ENCODE measurements around the gene LRRK1. TPM values are rescaled to one million over a fixed set of nuclear protein-coding genes. Genes with fewer than 3 reads are reported as not detected.

The LRRK1 gene
- total and polyA plus RNA-seq, 2 donors = 3.4 to 6.7 TPM

DNA sequence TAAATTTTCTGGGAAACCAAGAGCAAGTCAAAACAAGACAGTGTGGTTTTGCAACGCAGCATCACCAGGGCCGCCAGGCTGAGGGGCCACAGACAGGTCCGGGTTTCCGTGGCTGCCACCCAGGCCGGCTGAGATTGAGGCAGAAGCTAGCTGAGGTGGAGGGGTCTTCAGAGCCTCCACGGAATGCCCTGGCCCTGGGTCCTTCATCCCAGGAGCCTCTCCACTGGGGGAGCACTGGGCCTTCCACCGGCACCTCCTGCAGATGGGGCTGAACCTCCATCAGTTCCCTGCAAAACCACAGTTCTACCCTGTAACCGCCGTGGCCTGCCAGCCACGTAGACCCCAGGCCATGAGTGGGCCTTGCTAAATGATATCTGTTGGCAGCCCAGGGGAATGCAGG lies 180.0 kb downstream of the LRRK1 start:
- Histone ChIP-seq H3K9me3 (ENCODE audit: control insufficient read depth in 2 of 2, insufficient read depth in 1 of 2, low read length in 1 of 2) (peaks cover 0 to 11% of the 10 kb centered on the region in 2 donors), H3K27me3 (ENCODE audit: control insufficient read depth in 2 of 2, insufficient read depth in 1 of 2, low read length in 1 of 2) (no peaks in the 10 kb centered on the region), H3K4me3 (ENCODE audit: low read length in 2 of 2) (no peak overlapping the region), H3K36me3 (ENCODE audit: control insufficient read depth in 2 of 2, insufficient read depth in 2 of 2, low read length in 1 of 2) (no peaks in the 10 kb centered on the region), H3K27ac (ENCODE audit: low read depth in 1 of 2, low read length in 1 of 2) (no peak overlapping the region), H3K4me1 (ENCODE audit: control insufficient read depth in 2 of 2, insufficient read depth in 2 of 2, low read length in 2 of 2) (peaks cover 6 to 8% of the 10 kb centered on the region in 2 donors)
- WGBS = 83% methylated on average over 10 of the region's 10 CpGs
- DNase-seq (ENCODE audit: low read depth in 6 of 9, low spot score in 9 of 9) = no peak

DNA sequence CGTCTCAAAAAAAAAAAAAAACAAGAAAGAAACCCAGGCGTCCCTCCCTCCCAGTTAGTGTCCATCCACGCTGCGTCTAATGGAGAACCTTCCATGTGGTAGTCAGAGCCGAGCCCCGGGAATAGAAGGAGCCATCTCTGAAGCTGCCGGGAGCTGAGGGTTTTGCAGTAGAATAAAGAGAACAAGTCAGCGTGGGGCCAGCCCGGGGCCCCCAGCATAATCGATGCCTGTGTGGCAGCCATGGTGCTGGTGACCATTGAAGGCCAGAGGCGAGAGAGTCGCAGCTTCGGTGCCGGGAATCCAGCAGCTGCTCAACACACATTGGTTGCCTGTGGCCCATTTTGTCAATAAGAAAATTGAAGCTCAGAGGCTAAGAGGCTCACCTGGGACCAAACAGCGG lies 181.0 kb downstream of the LRRK1 start:
- Histone ChIP-seq H3K4me1 (ENCODE audit: control insufficient read depth in 2 of 2, insufficient read depth in 2 of 2, low read length in 2 of 2) (peaks cover 5 to 8% of the 10 kb centered on the region in 2 donors), H3K9me3 (ENCODE audit: control insufficient read depth in 2 of 2, insufficient read depth in 1 of 2, low read length in 1 of 2) (peaks cover 0 to 11% of the 10 kb centered on the region in 2 donors), H3K27ac (ENCODE audit: low read depth in 1 of 2, low read length in 1 of 2) (no peak overlapping the region), H3K36me3 (ENCODE audit: control insufficient read depth in 2 of 2, insufficient read depth in 2 of 2, low read length in 1 of 2) (no peaks in the 10 kb centered on the region), H3K27me3 (ENCODE audit: control insufficient read depth in 2 of 2, insufficient read depth in 1 of 2, low read length in 1 of 2) (no peaks in the 10 kb centered on the region), H3K4me3 (ENCODE audit: low read length in 2 of 2) (no peak overlapping the region)
- no peak for DNase-seq (ENCODE audit: low read depth in 6 of 9, low spot score in 9 of 9)
- WGBS = 98% methylated on average over 15 of the region's 15 CpGs

DNA sequence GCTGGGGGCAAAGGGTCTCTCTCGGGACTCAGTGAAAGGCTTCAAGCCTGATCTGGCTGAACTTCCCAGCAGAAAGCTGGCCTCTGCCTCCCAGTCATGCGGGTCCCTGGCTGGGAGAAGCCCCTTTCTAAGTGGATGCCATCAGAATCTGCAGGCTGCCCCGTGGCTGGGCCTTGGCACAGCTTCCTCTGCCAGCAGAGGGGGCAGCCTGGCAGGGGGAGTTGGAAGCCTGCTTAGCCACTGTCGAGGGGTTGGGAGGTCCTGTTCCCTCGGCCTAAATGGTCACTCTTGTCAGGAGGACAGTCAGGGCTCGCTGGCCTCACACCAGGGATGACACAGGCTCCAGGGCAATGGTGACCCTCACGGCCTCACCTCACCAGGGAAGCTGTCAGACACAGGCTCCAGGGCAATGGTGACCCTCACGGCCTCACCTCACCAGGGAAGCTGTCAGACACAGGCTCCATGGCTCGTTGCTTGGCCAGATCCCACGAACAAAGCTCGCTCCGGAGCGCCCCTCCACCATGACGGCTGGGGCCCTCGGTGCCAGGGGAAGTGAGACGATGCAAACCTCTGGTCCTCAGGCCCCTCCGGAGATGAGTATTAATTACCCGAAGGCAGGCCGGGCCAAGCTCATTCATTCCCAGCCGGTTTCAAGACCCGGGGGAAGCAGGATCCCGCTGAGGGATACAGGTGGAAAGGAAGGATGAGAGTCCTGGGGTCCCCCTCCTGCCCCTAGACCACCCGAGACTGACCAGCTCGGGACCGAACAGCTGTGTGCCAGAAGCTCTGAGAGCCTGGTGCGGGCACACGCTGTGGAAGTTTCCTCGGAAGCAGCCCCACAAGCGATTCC lies 181.7 kb downstream of the LRRK1 start:
- 96% methylated on average over 29 of the region's 29 CpGs for WGBS

DNA sequence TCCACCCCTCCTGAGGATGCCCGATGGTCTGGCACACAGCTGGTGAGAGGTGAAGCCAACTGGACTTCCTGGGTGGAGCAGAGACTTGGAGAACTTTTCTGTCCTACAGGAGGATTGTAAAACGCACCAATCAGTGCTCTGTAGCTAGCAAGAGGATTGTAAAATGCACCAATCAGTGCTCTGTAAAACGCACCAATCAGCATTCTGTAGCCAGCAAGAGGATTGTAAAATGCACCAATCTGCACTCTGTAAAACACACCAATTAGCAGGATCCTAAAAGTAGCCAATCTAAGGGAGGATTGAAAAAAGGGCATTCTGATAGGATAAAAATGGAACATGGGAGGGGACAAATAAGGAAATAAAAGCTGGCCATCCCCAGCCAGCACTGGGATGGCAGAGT lies 182.5 kb downstream of the LRRK1 start:
- DNase-seq (ENCODE audit: low read depth in 6 of 9, low spot score in 9 of 9) = no peak
- Histone ChIP-seq H3K27me3 (ENCODE audit: control insufficient read depth in 2 of 2, insufficient read depth in 1 of 2, low read length in 1 of 2) (no peaks in the 10 kb centered on the region), H3K4me3 (ENCODE audit: low read length in 2 of 2) (no peak overlapping the region), H3K9me3 (ENCODE audit: control insufficient read depth in 2 of 2, insufficient read depth in 1 of 2, low read length in 1 of 2) (peaks cover 0 to 11% of the 10 kb centered on the region in 2 donors), H3K36me3 (ENCODE audit: control insufficient read depth in 2 of 2, insufficient read depth in 2 of 2, low read length in 1 of 2) (no peaks in the 10 kb centered on the region), H3K27ac (ENCODE audit: low read depth in 1 of 2, low read length in 1 of 2) (no peak overlapping the region), H3K4me1 (ENCODE audit: control insufficient read depth in 2 of 2, insufficient read depth in 2 of 2, low read length in 2 of 2) (peaks cover 5 to 8% of the 10 kb centered on the region in 2 donors)
- 99% methylated on average over 3 of the region's 3 CpGs for WGBS

More for the DNA sequence above, 181.7 kb downstream of the LRRK1 start:
- Histone ChIP-seq H3K4me1 (ENCODE audit: control insufficient read depth in 2 of 2, insufficient read depth in 2 of 2, low read length in 2 of 2) (peaks cover 5 to 8% of the 10 kb centered on the region in 2 donors), H3K4me3 (ENCODE audit: low read length in 2 of 2) (no peak overlapping the region), H3K9me3 (ENCODE audit: control insufficient read depth in 2 of 2, insufficient read depth in 1 of 2, low read length in 1 of 2) (peaks cover 0 to 11% of the 10 kb centered on the region in 2 donors), H3K36me3 (ENCODE audit: control insufficient read depth in 2 of 2, insufficient read depth in 2 of 2, low read length in 1 of 2) (no peaks in the 10 kb centered on the region), H3K27me3 (ENCODE audit: control insufficient read depth in 2 of 2, insufficient read depth in 1 of 2, low read length in 1 of 2) (no peaks in the 10 kb centered on the region), H3K27ac (ENCODE audit: low read depth in 1 of 2, low read length in 1 of 2) (no peak overlapping the region)
- DNase-seq (ENCODE audit: low read depth in 6 of 9, low spot score in 9 of 9) = no peak

DNA sequence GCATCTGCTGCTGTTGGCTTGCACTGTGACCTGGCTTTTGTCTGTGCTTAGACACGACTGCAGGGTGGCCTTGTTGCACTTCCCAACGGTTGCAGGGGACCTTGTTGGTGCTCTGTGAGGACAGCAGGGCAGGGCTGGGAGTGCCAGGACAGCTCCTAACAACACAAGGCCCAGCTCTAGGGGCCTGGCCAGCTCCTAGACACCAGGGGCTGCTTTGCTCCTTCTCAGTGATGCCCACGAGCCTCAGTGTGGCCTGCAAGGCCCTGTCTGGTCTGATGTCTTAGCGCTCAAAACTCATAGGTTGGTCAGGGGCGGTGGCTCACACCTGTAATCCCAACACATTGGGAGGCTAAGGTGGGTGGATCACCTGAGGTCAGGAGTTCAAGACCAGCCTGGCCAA lies 183.6 kb downstream of the LRRK1 start:
- Histone ChIP-seq H3K4me3 (ENCODE audit: low read length in 2 of 2) (no peak overlapping the region), H3K9me3 (ENCODE audit: control insufficient read depth in 2 of 2, insufficient read depth in 1 of 2, low read length in 1 of 2) (peaks cover 0 to 11% of the 10 kb centered on the region in 2 donors), H3K4me1 (ENCODE audit: control insufficient read depth in 2 of 2, insufficient read depth in 2 of 2, low read length in 2 of 2) (peaks cover 5 to 8% of the 10 kb centered on the region in 2 donors), H3K27ac (ENCODE audit: low read depth in 1 of 2, low read length in 1 of 2) (no peak overlapping the region), H3K36me3 (ENCODE audit: control insufficient read depth in 2 of 2, insufficient read depth in 2 of 2, low read length in 1 of 2) (no peaks in the 10 kb centered on the region), H3K27me3 (ENCODE audit: control insufficient read depth in 2 of 2, insufficient read depth in 1 of 2, low read length in 1 of 2) (no peaks in the 10 kb centered on the region)
- WGBS = 77% methylated on average over 5 of the region's 5 CpGs
- DNase-seq (ENCODE audit: low read depth in 6 of 9, low spot score in 9 of 9) = no peak

DNA sequence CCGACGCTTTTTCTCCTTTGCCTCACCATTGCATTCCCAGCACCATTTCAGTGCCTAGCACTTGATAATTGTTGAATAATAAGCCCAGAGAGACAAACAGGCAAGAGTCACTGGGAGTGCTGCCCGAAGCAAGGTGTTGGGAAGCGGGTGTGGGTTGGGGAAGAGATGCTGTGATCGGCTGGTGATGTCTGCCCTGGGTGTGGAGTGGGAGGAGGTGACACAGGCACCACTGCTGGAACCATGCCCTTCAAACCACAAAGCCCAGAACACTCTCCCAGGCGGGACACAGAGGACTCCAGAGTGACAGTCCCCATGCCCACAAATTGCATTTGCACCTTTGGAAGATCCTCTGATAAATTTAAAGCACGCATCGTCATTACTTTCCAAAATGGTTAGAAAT lies 184.4 kb downstream of the LRRK1 start:
- Histone ChIP-seq H3K4me3 (ENCODE audit: low read length in 2 of 2) (no peak overlapping the region), H3K4me1 (ENCODE audit: control insufficient read depth in 2 of 2, insufficient read depth in 2 of 2, low read length in 2 of 2) (peaks cover 5 to 8% of the 10 kb centered on the region in 2 donors), H3K36me3 (ENCODE audit: control insufficient read depth in 2 of 2, insufficient read depth in 2 of 2, low read length in 1 of 2) (no peaks in the 10 kb centered on the region), H3K9me3 (ENCODE audit: control insufficient read depth in 2 of 2, insufficient read depth in 1 of 2, low read length in 1 of 2) (peaks cover 0 to 18% of the 10 kb centered on the region in 2 donors), H3K27me3 (ENCODE audit: control insufficient read depth in 2 of 2, insufficient read depth in 1 of 2, low read length in 1 of 2) (no peaks in the 10 kb centered on the region), H3K27ac (ENCODE audit: low read depth in 1 of 2, low read length in 1 of 2) (no peak overlapping the region)
- DNase-seq (ENCODE audit: low read depth in 6 of 9, low spot score in 9 of 9) = no peak
- WGBS = 93% methylated on average over 8 of the region's 8 CpGs

DNA sequence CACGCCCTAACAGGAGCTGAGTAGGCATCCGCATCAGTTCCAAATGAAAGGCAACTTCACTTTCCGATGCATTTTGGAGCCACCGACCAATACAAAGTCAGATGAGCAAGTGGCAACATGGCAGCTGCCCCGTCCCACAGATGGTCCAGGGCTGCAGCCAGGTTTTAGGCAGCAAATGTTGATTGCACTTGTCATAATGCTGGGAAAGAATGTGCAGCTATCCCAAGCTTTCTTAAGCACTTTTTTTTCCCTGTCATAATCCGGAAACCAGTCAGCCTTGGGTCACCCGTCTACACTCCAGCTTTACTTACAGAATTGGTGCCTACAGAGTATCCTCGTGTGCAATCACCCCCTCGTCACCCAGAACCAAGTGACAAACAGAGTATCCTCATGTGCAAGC lies 185.0 kb downstream of the LRRK1 start:
- H3K4me3 ChIP-seq (ENCODE audit: low read length in 2 of 2) = no peak overlapping the region
- H3K4me1 ChIP-seq (ENCODE audit: control insufficient read depth in 2 of 2, insufficient read depth in 2 of 2, low read length in 2 of 2) = peaks cover 5 to 8% of the 10 kb centered on the region in 2 donors
- no peak overlapping the region for H3K27ac ChIP-seq (ENCODE audit: low read depth in 1 of 2, low read length in 1 of 2)
- H3K36me3 ChIP-seq (ENCODE audit: control insufficient read depth in 2 of 2, insufficient read depth in 2 of 2, low read length in 1 of 2) = no peaks in the 10 kb centered on the region
- H3K27me3 ChIP-seq (ENCODE audit: control insufficient read depth in 2 of 2, insufficient read depth in 1 of 2, low read length in 1 of 2) = no peaks in the 10 kb centered on the region
- no peak for DNase-seq (ENCODE audit: low read depth in 6 of 9, low spot score in 9 of 9)
- H3K9me3 ChIP-seq (ENCODE audit: control insufficient read depth in 2 of 2, insufficient read depth in 1 of 2, low read length in 1 of 2) = peaks cover 0 to 18% of the 10 kb centered on the region in 2 donors
- 96% methylated on average over 9 of the region's 9 CpGs for WGBS

DNA sequence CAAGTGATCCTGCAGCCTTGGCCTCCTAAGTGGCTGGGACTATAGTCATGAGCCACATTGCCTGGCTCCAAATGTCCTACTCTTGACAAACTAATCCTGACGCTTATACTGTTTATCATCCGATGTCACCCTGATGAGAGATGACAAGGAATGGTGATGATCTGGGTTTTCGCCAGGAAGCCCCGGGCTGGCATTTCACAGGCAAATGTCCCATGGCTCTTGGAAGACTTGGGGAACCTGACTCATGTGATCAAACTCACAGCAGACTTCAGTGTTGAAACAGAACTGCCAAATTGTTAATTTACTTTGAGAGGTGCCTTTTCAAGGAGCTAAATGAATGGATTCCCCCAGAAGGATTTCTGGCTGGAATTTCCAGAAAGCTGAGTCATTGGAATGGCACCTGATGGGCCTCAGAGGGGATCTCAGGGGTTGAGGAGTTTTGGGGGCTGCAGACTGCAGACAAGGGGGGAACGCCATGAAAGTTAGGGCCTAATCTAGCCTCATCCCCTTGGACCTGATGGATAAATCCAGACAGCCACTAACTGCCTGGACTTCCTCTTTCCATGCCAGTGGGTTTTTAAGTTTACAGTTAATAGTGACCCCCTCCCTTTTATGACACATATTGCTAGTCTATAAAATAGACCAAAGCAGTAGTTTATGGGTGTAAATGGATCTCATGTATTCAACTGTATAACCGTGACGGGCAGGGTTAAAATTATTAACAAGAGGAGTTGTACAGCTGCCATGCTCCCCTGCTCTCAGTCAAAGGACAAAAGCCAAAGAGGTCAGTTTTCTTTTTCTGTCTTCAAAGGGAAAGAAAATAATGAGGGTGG lies 186.1 kb downstream of the LRRK1 start:
- peaks cover 5 to 8% of the 10 kb centered on the region in 2 donors for H3K4me1 ChIP-seq (ENCODE audit: control insufficient read depth in 2 of 2, insufficient read depth in 2 of 2, low read length in 2 of 2)
- peaks cover 0 to 23% of the 10 kb centered on the region in 2 donors for H3K9me3 ChIP-seq (ENCODE audit: control insufficient read depth in 2 of 2, insufficient read depth in 1 of 2, low read length in 1 of 2)
- no peak overlapping the region for H3K27ac ChIP-seq (ENCODE audit: low read depth in 1 of 2, low read length in 1 of 2)
- no peak overlapping the region for H3K4me3 ChIP-seq (ENCODE audit: low read length in 2 of 2)
- H3K36me3 ChIP-seq (ENCODE audit: control insufficient read depth in 2 of 2, insufficient read depth in 2 of 2, low read length in 1 of 2) = no peaks in the 10 kb centered on the region
- 95% methylated on average over 7 of the region's 7 CpGs for WGBS
- H3K27me3 ChIP-seq (ENCODE audit: control insufficient read depth in 2 of 2, insufficient read depth in 1 of 2, low read length in 1 of 2) = no peaks in the 10 kb centered on the region
- DNase-seq (ENCODE audit: low read depth in 6 of 9, low spot score in 9 of 9) = no peak

DNA sequence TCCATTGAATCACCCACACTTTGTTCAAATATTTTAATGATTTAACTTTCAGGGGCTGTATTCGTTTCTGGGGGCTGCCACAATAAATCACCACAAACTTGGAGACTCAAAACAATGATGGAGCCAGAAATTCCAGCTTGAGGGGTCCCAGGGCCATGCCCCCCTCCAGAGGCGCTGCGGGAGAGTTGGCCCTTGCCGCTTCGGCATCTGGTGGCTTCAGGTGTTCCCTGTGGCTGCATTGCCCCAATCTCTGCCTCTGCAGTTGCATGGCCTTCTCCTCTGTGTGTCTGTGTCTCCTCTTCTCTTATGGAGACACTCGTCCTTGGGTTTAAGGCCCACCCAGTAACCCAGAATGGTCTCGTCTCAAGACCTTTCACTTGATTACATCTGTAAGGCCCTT lies 187.9 kb downstream of the LRRK1 start:
- no peak for DNase-seq (ENCODE audit: low read depth in 6 of 9, low spot score in 9 of 9)
- peaks cover 0 to 16% of the 10 kb centered on the region in 2 donors for H3K9me3 ChIP-seq (ENCODE audit: control insufficient read depth in 2 of 2, insufficient read depth in 1 of 2, low read length in 1 of 2)
- no peaks in the 10 kb centered on the region for H3K27me3 ChIP-seq (ENCODE audit: control insufficient read depth in 2 of 2, insufficient read depth in 1 of 2, low read length in 1 of 2)
- peaks cover 5 to 22% of the 10 kb centered on the region in 2 donors for H3K4me1 ChIP-seq (ENCODE audit: control insufficient read depth in 2 of 2, insufficient read depth in 2 of 2, low read length in 2 of 2)
- no peaks in the 10 kb centered on the region for H3K36me3 ChIP-seq (ENCODE audit: control insufficient read depth in 2 of 2, insufficient read depth in 2 of 2, low read length in 1 of 2)
- WGBS = 90% methylated on average over 7 of the region's 7 CpGs
- H3K27ac ChIP-seq (ENCODE audit: low read depth in 1 of 2, low read length in 1 of 2) = no peak overlapping the region
- H3K4me3 ChIP-seq (ENCODE audit: low read length in 2 of 2) = no peak overlapping the region
